ENCODE measurements around the gene USP14. TPM values are rescaled to one million over a fixed set of nuclear protein-coding genes. Genes with fewer than 3 reads are reported as not detected.
"Not testable (repeated sequence)": the region's sequence is repeated elsewhere in the genome, so short reads cannot be mapped to it uniquely, and the experiment has no call there.

The USP14 gene
- total RNA-seq (ENCODE audit: unreplicated experiment) = 92.4 TPM
- long read RNA-seq, full-length matches to known transcripts = 48 of 55 reads
- long read RNA-seq, partial matches to known transcripts = 4 of 55 reads
- long read RNA-seq, other reads (novel, unspliced or antisense) = 3 of 55 reads

DNA sequence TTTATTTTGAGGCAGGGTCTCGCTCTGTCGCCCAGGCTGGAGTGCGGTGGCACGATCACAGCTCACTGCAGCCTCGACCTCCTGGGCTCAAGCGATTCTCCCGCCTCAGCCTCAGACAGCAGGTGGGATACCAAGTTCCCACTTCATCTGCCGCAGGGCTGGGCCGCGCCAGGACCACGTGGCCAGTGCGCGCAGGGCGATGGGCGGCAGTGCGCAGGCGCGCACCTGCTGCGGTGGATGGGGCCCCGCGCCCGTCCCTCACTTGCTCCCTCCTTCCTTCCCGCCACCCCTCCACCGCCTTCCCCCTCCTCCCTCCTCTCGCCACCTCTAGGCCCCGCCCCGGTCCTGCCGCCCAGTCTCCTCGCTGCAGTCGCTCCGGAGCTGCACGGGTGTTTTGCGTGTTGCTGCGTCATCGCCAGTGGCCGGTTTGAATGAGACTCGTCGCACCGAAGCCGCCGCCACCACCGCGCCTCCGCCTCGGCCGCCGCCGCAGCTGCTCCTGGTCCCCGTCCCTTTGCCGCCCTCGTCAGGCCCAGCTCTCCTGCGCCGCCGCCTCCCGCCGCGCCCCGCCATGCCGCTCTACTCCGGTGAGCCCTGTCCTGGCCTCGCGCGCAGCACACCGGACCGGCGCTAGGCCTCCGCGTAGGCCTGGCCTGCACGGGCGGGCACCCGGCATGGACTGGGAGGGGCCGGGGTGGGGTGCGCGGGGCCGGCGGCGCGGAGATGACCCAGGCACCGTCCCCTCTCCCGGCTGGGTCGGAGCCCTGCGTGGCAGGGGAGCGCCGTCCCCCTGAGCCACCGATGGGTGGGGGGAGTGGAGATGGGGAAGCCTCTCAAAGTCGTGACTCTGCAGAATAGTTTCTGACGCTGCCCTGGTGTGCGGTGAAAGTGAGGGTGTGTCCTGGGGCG, at the start of gene USP14:
TSS of gene USP14 (plus strand) at position 430 of the 909 bp plus-strand sequence. CDS start at position 572, 142 bp downstream.
- TF ChIP-seq, protein P1, sequence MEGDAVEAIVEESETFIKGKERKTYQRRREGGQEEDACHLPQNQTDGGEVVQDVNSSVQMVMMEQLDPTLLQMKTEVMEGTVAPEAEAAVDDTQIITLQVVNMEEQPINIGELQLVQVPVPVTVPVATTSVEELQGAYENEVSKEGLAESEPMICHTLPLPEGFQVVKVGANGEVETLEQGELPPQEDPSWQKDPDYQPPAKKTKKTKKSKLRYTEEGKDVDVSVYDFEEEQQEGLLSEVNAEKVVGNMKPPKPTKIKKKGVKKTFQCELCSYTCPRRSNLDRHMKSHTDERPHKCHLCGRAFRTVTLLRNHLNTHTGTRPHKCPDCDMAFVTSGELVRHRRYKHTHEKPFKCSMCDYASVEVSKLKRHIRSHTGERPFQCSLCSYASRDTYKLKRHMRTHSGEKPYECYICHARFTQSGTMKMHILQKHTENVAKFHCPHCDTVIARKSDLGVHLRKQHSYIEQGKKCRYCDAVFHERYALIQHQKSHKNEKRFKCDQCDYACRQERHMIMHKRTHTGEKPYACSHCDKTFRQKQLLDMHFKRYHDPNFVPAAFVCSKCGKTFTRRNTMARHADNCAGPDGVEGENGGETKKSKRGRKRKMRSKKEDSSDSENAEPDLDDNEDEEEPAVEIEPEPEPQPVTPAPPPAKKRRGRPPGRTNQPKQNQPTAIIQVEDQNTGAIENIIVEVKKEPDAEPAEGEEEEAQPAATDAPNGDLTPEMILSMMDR (IDR thresholded peaks at IDR 0.05; ENCODE audit: partially characterized antibody, unreplicated experiment) = no peak
- Mint-ChIP-seq H3K27me3 (ENCODE audit: unreplicated experiment) (peaks cover 4% of the 10 kb centered on the region), H3K27ac (ENCODE audit: unreplicated experiment) (peak within 1 kb of the TSS; percentile 94), H3K36me3 (ENCODE audit: unreplicated experiment) (no peaks in the 10 kb centered on the region), H3K4me1 (ENCODE audit: low read depth, unreplicated experiment) (peaks cover 7% of the 10 kb centered on the region), H3K4me3 (ENCODE audit: unreplicated experiment) (peak within 1 kb of the TSS; percentile 99), H3K9me3 (ENCODE audit: unreplicated experiment) (peaks cover 5% of the 10 kb centered on the region)
- DNase-seq = peak; percentile 99

DNA sequence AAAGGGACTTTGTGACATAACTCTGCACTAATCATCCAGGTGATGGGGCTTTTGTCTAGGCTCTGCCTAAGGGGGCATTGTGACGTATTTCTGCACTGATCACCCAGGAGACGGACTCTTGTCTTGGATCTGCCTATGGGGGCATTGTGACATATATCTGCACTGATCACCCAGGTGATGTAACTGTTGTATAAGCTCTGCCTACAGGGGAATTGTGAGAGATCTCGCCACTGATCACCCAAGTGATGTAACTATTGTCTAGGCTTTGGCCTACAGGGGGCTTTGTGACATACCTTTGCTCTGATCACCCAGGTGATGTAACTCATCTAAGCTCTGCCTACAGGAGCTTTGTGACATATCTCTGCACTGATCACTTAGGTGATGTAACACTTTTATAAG, 49.7 kb upstream of the USP14 start:
- peaks cover 47% of the 10 kb centered on the region for H3K9me3 Mint-ChIP-seq (ENCODE audit: unreplicated experiment)
- not testable (repeated sequence) for H3K27ac Mint-ChIP-seq (ENCODE audit: unreplicated experiment); H3K4me3 Mint-ChIP-seq (ENCODE audit: unreplicated experiment); H3K4me1 Mint-ChIP-seq (ENCODE audit: low read depth, unreplicated experiment); DNase-seq
- H3K27me3 Mint-ChIP-seq (ENCODE audit: unreplicated experiment) = peaks cover 32% of the 10 kb centered on the region
- H3K36me3 Mint-ChIP-seq (ENCODE audit: unreplicated experiment) = peaks cover 22% of the 10 kb centered on the region

DNA sequence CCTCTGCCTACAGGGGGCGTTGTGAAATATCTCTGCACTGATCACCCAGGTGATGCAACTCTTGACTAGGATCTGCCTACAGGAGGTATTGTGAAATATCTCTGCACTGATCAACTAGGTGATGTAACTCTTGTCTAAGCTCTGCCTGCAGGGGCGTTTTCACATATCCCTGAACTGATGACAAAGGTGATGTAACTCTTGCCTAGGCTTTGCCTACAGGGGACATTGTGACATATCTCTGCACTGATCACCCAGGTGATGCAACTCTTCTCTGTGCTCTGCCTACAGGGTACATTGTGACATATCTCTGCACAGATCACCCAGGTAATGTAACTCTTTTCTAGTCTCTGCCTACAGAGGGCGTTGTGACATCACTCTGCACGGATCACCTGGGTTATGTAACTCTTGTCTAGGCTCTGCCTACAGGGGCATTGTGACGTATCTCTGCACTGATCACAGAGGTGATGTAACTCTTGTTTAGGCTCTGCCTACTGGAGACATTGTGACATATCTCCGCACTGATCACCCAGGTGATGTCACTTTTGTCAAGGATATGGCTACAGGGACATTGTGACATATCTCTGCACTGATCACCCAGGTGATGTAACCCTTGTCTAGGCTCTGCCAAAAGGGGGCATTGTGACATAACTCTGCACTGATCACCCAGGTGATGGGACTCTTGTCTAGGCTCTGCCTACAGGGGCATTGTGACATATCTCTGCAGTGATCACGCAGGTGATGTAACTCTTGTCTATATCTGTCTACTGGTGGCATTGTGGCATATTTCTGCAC, 49.0 kb upstream of the USP14 start:
- H3K27ac Mint-ChIP-seq (ENCODE audit: unreplicated experiment) = peak overlapping the region; percentile 11
- not testable (repeated sequence) for DNase-seq

DNA sequence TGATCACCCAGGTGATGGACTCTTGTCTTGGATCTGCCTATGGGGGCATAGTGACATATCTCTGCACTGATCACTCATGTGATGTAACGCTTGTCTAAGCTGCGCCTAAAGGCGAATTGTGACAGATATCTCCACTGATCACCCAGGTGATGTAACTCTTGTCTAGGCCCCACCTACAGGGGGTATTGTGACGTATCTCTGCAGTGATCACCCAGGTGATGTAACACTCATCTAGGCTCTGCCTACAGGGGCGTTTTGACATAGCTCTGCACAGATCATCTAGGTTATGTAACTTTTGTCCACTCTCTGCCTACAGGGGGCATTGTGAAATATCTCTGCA, 48.5 kb upstream of the USP14 start:
- Mint-ChIP-seq H3K27me3 (ENCODE audit: unreplicated experiment) (peaks cover 32% of the 10 kb centered on the region), H3K9me3 (ENCODE audit: unreplicated experiment) (peaks cover 46% of the 10 kb centered on the region), H3K36me3 (ENCODE audit: unreplicated experiment) (peaks cover 22% of the 10 kb centered on the region), H3K27ac (ENCODE audit: unreplicated experiment) (peak overlapping the region; percentile 11)
- DNase-seq; H3K4me1 Mint-ChIP-seq (ENCODE audit: low read depth, unreplicated experiment); H3K4me3 Mint-ChIP-seq (ENCODE audit: unreplicated experiment): not testable (repeated sequence)

More for the DNA sequence above, 49.0 kb upstream of the USP14 start:
- H3K36me3 Mint-ChIP-seq (ENCODE audit: unreplicated experiment) = peaks cover 22% of the 10 kb centered on the region
- peaks cover 32% of the 10 kb centered on the region for H3K27me3 Mint-ChIP-seq (ENCODE audit: unreplicated experiment)
- peaks cover 46% of the 10 kb centered on the region for H3K9me3 Mint-ChIP-seq (ENCODE audit: unreplicated experiment)
- H3K4me3 Mint-ChIP-seq (ENCODE audit: unreplicated experiment); H3K4me1 Mint-ChIP-seq (ENCODE audit: low read depth, unreplicated experiment): not testable (repeated sequence)

DNA sequence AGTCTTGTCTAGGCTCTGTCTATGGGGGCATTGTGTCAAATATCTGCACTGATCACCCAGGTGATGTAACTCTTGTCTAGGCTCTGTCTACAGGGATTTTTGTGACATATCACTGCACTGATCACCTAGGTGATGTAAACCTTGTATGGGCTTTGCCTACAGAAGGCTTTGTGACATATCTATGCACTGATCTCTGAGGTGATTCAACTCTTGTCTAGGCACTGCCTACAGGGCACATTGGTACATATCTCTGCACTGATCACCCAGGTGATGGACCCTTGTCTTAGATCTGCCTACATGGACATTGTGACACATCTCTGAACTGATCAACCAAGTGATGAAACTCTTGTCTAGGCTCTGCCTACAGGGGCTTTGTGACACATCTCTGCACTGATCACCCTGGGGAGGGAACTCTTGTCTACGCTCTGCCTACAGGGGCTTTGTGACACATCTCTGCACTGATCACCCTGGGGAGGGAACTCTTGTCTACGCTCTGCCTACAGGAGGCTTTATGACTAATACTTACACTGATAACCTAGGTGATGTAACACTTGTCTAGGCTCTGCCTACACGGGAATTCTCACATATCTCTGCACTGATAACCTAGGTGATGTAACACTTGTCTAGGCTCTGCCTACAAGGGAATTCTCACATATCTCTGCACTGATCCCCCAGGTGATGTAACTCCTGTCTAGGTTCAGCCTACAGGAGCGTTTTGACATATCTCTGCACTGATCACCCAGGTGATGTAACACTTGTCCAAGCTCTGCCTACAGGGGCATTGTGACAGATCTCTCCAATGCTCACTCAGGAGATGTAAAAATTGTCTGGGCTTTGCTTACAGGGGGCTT, 47.8 kb upstream of the USP14 start:
- Mint-ChIP-seq H3K4me3 (ENCODE audit: unreplicated experiment) (peak overlapping the region; percentile 90), H3K27me3 (ENCODE audit: unreplicated experiment) (peaks cover 32% of the 10 kb centered on the region), H3K9me3 (ENCODE audit: unreplicated experiment) (peaks cover 46% of the 10 kb centered on the region), H3K36me3 (ENCODE audit: unreplicated experiment) (peaks cover 22% of the 10 kb centered on the region)
- not testable (repeated sequence) for H3K4me1 Mint-ChIP-seq (ENCODE audit: low read depth, unreplicated experiment); H3K27ac Mint-ChIP-seq (ENCODE audit: unreplicated experiment); DNase-seq

DNA sequence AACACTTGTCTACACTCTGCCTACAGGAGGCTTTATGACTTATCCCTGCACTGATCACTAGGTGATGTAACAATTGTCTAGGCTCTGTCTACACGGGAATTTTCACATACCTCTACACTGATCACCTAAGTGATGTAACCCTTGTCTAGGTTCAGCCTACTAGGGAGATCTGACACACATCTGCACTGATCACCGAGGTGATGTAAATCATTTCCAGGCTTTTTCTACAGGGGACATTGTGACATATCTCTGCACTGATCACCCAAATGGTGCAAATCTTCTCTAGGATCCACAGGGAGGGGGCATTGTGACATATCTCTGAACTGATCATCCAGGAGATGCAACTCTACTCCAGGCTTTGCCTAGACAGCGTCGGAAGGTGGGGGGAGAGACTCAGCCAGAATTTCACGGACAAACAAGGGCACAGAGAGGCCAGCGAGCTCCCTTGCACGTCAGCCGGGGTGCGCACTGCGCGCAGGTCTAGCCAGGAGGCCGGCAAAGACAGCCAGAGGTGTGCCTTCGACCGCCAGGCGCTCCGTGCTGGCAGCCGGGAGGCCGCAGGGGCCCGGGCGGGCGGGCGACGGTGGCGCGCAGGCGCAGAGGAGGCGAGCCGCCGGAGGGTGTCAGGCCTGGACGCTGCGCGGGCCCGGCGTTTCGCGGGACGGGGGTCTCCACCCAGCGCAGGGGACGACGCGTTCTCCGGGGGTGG, 46.9 kb upstream of the USP14 start:
- TF ChIP-seq, protein P1 (IDR thresholded peaks at IDR 0.05; ENCODE audit: partially characterized antibody, unreplicated experiment) = no peak
- DNase-seq = peak; percentile 90
- H3K27ac Mint-ChIP-seq (ENCODE audit: unreplicated experiment) = peak overlapping the region; percentile 85

DNA sequence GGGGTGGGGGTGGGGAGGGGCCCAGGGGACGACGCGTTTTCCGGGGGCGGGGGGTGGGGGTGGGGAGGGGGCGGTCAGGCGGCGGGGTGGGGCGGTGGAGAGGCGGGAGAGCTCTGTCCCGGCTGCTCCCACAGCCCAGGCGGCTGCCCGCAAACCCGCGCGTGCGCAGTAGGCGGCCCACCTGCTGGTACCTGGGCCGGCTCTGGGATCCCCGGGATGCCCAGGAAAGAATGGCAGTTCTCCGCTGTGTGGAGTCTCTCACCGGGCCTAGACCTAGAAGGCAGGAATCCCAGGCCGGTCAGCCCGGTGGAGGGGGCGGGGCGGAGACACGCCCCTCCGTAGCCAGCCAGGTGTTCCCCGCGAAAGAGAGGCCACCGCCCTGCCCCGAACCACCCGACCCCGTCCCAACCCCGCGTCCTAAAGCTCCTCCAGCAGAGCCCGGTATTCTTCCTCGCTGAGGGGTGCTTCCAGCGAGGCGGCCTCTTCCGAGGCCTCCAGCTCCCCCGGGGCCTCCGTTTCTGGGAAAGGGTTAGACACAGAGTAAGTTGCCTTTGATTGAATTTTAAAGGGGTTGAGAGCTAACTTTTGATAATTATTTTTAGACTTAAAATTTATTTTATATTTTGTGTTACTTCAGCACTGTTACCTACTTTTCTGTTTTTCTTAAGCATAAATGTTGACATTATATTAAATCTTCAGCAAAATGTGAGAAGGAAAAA, 46.2 kb upstream of the USP14 start:
- peaks cover 39% of the 10 kb centered on the region for H3K9me3 Mint-ChIP-seq (ENCODE audit: unreplicated experiment)
- H3K27ac Mint-ChIP-seq (ENCODE audit: unreplicated experiment); H3K4me3 Mint-ChIP-seq (ENCODE audit: unreplicated experiment); H3K4me1 Mint-ChIP-seq (ENCODE audit: low read depth, unreplicated experiment): not testable (repeated sequence)
- peaks cover 20% of the 10 kb centered on the region for H3K36me3 Mint-ChIP-seq (ENCODE audit: unreplicated experiment)
- peaks cover 29% of the 10 kb centered on the region for H3K27me3 Mint-ChIP-seq (ENCODE audit: unreplicated experiment)
- DNase-seq = peak; percentile 40

More for the DNA sequence above, 46.9 kb upstream of the USP14 start:
- peaks cover 22% of the 10 kb centered on the region for H3K36me3 Mint-ChIP-seq (ENCODE audit: unreplicated experiment)
- H3K4me1 Mint-ChIP-seq (ENCODE audit: low read depth, unreplicated experiment) = peaks cover 3% of the 10 kb centered on the region
- H3K27me3 Mint-ChIP-seq (ENCODE audit: unreplicated experiment) = peaks cover 32% of the 10 kb centered on the region
- H3K4me3 Mint-ChIP-seq (ENCODE audit: unreplicated experiment) = peak overlapping the region; percentile 90
- H3K9me3 Mint-ChIP-seq (ENCODE audit: unreplicated experiment) = peaks cover 46% of the 10 kb centered on the region

DNA sequence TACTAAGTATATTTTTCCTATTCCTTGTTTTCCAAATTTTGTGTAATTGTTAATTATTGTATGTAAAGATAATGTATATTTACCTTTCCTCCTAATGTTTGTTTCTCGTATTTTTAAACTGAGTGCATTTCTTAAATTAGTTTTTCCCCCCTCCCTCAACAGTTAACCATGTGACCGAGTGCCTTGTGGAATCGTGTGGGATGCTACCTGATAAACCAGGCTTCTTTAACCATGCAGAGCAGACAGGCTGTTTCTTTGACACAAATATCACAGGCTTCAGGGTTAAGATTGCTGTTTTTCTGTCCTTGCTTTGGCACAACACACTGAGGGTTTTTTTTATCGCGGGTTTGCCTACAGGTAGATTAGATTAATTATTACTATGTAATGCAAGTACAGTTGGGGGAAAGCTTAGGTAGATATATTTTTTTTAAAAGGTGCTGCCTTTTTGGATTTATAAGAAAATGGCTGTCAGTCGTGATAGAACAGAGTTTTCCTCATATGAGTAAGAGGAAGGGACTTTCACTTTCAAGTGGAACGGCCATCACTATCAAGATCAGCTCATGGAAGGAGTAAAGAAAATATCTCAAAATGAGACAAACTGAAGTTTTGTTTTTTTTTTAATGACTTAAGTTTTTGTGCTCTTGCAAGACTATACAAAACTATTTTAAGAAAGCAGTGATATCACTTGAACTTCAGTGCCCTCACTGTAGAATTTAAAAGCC, 37.7 kb upstream of the USP14 start:
- DNase-seq; H3K9me3 Mint-ChIP-seq (ENCODE audit: unreplicated experiment); H3K27ac Mint-ChIP-seq (ENCODE audit: unreplicated experiment); H3K27me3 Mint-ChIP-seq (ENCODE audit: unreplicated experiment); H3K36me3 Mint-ChIP-seq (ENCODE audit: unreplicated experiment); H3K4me1 Mint-ChIP-seq (ENCODE audit: low read depth, unreplicated experiment); H3K4me3 Mint-ChIP-seq (ENCODE audit: unreplicated experiment): not testable (repeated sequence)
